ENCODE results near the gene IRF8.
A peak's percentile ranks its signal among the peaks of the same experiment; 100 is the strongest.

The IRF8 gene

DNA sequence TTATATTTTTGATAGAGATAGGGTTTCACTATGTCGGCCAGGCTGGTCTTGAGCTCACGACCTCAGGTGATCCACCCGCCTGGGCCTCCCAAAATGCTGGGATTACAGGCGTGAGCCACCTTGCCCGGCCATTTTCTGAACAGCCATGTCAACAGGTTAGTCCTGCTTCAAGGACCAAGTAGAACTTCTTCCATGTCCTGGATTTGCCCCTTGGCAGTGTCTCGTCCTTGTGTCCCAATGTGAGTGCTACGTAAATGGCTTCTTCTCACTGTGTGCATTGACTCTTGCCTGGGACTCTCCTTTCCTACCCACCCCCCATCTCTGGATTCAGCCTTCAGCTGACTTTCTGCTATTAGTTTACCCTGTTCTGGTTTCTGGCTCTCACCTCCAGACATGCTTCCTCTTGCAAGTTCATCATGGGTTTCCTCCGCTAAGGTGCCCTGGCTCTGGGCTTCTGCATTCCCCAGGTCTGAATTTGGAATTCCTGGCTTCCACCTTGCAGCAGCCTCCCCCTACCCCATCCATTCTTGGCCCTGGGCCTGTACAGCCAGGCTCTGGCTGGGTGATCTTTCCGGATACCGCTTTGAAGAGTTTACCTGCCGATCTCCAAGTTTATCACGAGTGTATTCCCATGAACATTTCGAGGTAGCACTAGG, 14.0 kb upstream of the IRF8 start:
- Histone ChIP-seq H3K36me3 (ENCODE audit: control insufficient read depth, insufficient read depth, low read length) (no peaks in the 10 kb centered on the region), H3K4me3 (ENCODE audit: low read length) (no peak overlapping the region), H3K27me3 (ENCODE audit: control insufficient read depth, insufficient read depth, low read length) (peaks cover 42% of the 10 kb centered on the region), H3K4me1 (ENCODE audit: control insufficient read depth, insufficient read depth, low read length) (no peaks in the 10 kb centered on the region), H3K9me3 (ENCODE audit: control insufficient read depth, low read length) (no peaks in the 10 kb centered on the region), H3K9ac (ENCODE audit: low read length) (no peak overlapping the region)

DNA sequence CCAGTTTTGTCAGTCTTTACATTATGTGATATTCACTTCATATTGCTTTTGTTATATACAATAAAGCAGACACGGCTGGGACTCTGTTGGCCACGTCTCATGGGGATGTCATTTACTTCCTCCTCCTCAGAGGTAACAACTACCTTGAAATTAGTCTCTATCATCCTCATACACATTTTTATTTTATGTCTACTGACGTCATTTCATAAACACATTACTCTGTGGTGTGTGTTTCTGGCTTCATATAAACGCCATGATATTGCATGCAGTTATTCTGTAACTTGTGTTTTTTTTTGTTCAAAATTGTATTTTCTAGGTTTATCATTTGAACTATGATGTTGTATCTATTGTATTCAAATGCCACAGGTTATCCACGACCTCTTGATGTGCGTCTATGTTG, 13.4 kb upstream of the IRF8 start:
- H3K4me3 ChIP-seq (ENCODE audit: low read length): no peak overlapping the region
- H3K36me3 ChIP-seq (ENCODE audit: control insufficient read depth, insufficient read depth, low read length): no peaks in the 10 kb centered on the region
- no peaks in the 10 kb centered on the region for H3K4me1 ChIP-seq (ENCODE audit: control insufficient read depth, insufficient read depth, low read length)
- no peak overlapping the region for H3K9ac ChIP-seq (ENCODE audit: low read length)
- no peaks in the 10 kb centered on the region for H3K9me3 ChIP-seq (ENCODE audit: control insufficient read depth, low read length)
- H3K27me3 ChIP-seq (ENCODE audit: control insufficient read depth, insufficient read depth, low read length): peaks cover 42% of the 10 kb centered on the region

DNA sequence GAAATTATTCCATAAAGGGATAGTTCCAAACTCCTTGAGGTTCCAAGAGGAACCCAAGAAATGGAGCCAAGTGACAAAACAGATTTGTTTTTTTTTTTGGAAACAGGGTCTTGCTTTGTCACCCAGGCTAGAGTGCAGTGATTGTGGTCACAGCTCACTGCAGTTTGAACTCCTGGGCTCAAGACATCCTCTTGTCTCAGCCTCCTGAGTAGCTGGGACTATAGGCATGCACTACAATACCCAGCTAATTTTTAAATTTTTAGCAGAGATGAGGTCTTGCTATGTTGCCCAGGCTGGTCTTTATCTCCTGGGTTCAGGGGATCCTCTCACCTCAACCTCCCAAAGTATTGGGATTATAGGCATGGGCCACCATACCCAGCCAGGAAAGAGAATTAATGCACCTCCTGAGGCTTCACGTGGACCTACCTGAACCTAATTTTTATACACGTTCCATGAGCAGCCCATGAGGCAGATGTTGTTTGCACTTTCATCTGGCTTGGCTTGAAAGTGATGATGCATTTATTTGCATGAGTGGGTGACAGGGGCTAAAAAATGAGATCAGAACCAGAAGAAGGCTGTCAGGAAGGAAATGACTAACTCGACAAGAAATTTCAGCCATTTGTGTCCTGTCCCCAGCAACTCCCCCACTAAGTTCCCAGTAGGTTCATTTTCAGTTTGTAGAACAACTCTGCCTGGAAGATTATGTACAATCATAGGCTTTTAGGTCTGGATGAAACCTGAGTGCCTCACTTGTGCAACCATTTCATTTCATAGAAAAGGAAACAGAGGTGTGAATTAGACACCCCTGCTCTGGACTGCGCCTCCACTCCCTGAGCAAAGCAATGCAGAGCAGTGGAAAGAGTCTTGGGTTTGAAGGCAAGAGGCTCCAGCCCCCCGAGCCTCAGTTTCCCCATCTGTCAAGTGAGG, 10.3 kb upstream of the IRF8 start:
- peaks cover 40% of the 10 kb centered on the region for H3K27me3 ChIP-seq (ENCODE audit: control insufficient read depth, insufficient read depth, low read length)
- no peaks in the 10 kb centered on the region for H3K9me3 ChIP-seq (ENCODE audit: control insufficient read depth, low read length)
- H3K36me3 ChIP-seq (ENCODE audit: control insufficient read depth, insufficient read depth, low read length): no peaks in the 10 kb centered on the region
- H3K9ac ChIP-seq (ENCODE audit: low read length): no peak overlapping the region
- no peak overlapping the region for H3K4me3 ChIP-seq (ENCODE audit: low read length)
- peaks cover 16% of the 10 kb centered on the region for H3K4me1 ChIP-seq (ENCODE audit: control insufficient read depth, insufficient read depth, low read length)

DNA sequence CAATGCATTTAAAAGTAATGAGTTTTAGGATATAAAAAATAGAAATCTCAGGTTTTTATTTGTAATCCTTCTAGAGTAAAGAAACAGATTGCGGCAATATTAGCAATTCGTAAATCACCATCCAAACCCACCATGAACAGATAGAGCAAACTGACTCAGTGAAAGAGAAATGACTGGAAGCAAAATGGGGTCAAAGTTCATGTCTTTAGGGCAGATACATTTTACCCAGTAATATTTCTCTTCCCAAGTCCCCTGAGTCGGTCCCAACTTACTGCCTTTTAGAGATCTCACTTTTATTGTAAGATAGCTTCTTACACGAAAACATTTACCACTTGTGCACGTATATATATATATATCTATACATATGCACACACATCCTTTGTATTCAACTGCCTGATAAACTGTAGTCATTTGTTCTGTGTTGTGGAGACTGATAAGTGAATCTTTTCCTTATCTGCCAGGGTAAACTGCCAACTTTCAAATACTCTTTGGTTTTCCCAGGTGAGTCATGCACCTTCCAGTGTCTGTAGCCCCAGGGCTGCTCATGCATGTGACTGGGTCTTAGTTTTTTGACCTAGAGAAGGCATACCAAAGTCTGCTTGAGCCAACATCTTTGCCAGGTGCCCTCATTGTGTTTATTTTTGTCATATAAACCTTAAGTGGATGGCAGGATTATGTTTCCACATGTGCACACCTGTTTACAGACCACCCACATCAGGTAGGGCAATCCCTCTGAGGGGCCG, 7.8 kb upstream of the IRF8 start:
- Histone ChIP-seq H3K36me3 (ENCODE audit: control insufficient read depth, insufficient read depth, low read length) (no peaks in the 10 kb centered on the region), H3K9ac (ENCODE audit: low read length) (no peak overlapping the region), H3K9me3 (ENCODE audit: control insufficient read depth, low read length) (no peaks in the 10 kb centered on the region), H3K27me3 (ENCODE audit: control insufficient read depth, insufficient read depth, low read length) (peaks cover 23% of the 10 kb centered on the region), H3K4me3 (ENCODE audit: low read length) (no peak overlapping the region), H3K4me1 (ENCODE audit: control insufficient read depth, insufficient read depth, low read length) (peaks cover 16% of the 10 kb centered on the region)

DNA sequence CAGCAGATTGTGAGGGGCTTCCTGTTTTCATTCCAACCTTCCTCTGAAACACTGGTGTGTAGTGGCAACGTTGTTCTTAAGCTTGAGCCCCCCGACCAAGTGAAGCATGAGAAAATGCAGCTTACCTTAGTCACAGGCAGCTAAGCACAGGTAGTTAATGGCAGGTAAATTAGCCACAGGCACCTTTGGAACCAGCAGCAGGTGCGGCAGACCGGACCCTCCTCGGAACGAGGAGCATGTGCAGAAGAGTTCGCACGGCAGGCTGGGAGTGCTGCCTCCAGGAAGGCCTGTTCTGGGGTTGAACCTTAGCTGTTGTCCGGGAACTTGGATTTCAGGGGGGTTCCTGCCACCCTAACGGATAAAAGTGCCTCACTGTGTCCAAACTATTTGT, 7.2 kb upstream of the IRF8 start:
- no peak overlapping the region for H3K9ac ChIP-seq (ENCODE audit: low read length)
- no peak overlapping the region for H3K4me3 ChIP-seq (ENCODE audit: low read length)
- peaks cover 23% of the 10 kb centered on the region for H3K27me3 ChIP-seq (ENCODE audit: control insufficient read depth, insufficient read depth, low read length)
- no peaks in the 10 kb centered on the region for H3K9me3 ChIP-seq (ENCODE audit: control insufficient read depth, low read length)
- peaks cover 16% of the 10 kb centered on the region for H3K4me1 ChIP-seq (ENCODE audit: control insufficient read depth, insufficient read depth, low read length)
- H3K36me3 ChIP-seq (ENCODE audit: control insufficient read depth, insufficient read depth, low read length): no peaks in the 10 kb centered on the region

DNA sequence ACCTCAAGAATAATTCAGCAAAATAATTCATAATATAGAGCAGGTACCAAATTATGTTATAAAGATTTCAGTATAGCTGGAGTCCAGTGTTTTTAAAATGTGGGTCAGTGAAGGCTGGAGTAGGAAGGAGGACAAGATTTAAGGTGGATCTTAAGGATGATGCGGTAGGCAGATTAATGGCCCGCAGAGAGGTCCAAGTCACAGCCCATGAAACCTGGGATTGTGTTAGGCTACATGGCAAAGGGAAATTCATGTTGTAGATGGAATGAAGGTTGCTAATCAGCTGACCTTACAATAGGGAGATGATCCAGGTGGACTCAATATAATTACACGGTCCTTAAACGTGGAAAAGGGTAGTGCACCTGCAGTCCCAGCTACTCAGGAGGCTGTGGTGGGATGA, 6.2 kb upstream of the IRF8 start:
- Histone ChIP-seq H3K9ac (ENCODE audit: low read length) (no peak overlapping the region), H3K36me3 (ENCODE audit: control insufficient read depth, insufficient read depth, low read length) (no peaks in the 10 kb centered on the region), H3K27me3 (ENCODE audit: control insufficient read depth, insufficient read depth, low read length) (peaks cover 20% of the 10 kb centered on the region), H3K9me3 (ENCODE audit: control insufficient read depth, low read length) (no peaks in the 10 kb centered on the region), H3K4me1 (ENCODE audit: control insufficient read depth, insufficient read depth, low read length) (peaks cover 16% of the 10 kb centered on the region), H3K4me3 (ENCODE audit: low read length) (no peak overlapping the region)

DNA sequence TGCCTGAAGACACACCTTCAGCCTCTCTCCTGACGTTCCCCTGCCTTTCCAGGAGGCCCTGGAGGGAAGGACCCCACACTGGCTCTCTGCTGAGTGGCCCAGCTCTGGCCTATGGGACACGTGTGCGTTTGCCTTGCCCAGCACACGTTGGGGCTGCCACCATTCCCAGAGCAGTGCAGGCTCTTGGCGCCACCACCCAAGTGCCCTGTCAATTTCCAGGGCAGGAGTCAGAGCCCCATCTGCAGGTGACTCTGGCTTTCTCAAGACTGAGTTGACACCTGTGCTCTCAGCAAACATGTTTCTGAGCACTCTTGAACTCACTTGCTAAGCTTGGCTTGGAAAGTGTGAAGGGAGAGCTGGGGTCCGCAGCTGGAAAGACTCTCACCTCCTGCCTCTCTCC, 4.7 kb upstream of the IRF8 start:
- H3K9ac ChIP-seq (ENCODE audit: low read length): no peak overlapping the region
- no peaks in the 10 kb centered on the region for H3K36me3 ChIP-seq (ENCODE audit: control insufficient read depth, insufficient read depth, low read length)
- H3K9me3 ChIP-seq (ENCODE audit: control insufficient read depth, low read length): no peaks in the 10 kb centered on the region
- H3K4me1 ChIP-seq (ENCODE audit: control insufficient read depth, insufficient read depth, low read length): peaks cover 20% of the 10 kb centered on the region
- no peak overlapping the region for H3K4me3 ChIP-seq (ENCODE audit: low read length)
- peaks cover 22% of the 10 kb centered on the region for H3K27me3 ChIP-seq (ENCODE audit: control insufficient read depth, insufficient read depth, low read length)

DNA sequence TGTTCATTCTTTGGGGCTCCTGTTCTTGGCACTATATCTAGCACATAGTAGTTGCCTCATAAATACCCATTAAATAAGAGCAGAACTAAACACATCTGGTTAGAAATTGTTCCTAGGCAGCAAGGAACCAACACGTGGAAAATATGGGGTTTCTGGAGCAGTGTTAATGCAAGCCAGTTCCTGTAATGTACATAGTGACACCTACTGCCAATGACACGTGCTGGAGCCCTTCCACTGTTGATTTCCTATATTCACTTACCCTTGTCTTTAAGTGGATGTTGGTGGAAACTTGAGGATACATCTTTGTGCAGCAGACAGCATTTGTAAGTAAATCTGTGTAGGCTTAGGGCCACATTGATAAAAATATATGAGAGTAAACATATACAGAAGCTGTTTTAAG, 1.6 kb upstream of the IRF8 start:
- Histone ChIP-seq H3K9ac (ENCODE audit: low read length) (no peak overlapping the region), H3K9me3 (ENCODE audit: control insufficient read depth, low read length) (no peaks in the 10 kb centered on the region), H3K27me3 (ENCODE audit: control insufficient read depth, insufficient read depth, low read length) (peaks cover 25% of the 10 kb centered on the region), H3K36me3 (ENCODE audit: control insufficient read depth, insufficient read depth, low read length) (no peaks in the 10 kb centered on the region), H3K4me1 (ENCODE audit: control insufficient read depth, insufficient read depth, low read length) (peaks cover 30% of the 10 kb centered on the region), H3K4me3 (ENCODE audit: low read length) (no peak overlapping the region)

DNA sequence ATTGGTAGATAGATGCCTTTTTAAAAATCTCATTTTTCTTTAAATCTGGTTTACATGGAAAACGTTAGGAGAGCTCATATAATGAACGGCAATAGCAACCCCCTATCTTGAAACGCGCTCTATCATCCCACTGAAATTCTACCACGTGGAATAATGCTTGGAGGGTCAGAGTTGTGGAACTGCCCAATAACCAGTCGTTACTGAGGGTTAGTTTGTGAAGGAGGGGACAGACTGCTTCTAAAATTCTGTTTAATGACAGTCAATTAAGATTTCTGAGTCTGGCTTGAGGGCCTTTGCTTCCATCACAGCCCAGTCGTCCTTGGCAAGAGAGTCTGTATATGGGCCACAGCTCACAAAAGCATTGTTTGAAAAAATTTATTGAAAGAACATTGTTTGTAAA, 482 bp downstream of the IRF8 start:
- H3K27me3 ChIP-seq (ENCODE audit: control insufficient read depth, insufficient read depth, low read length): peaks cover 26% of the 10 kb centered on the region
- peak overlapping the region; percentile 63 for H3K9ac ChIP-seq (ENCODE audit: low read length)
- H3K4me3 ChIP-seq (ENCODE audit: low read length): no peak overlapping the region
- no peaks in the 10 kb centered on the region for H3K9me3 ChIP-seq (ENCODE audit: control insufficient read depth, low read length)
- peaks cover 5% of the 10 kb centered on the region for H3K36me3 ChIP-seq (ENCODE audit: control insufficient read depth, insufficient read depth, low read length)
- H3K4me1 ChIP-seq (ENCODE audit: control insufficient read depth, insufficient read depth, low read length): peaks cover 35% of the 10 kb centered on the region

DNA sequence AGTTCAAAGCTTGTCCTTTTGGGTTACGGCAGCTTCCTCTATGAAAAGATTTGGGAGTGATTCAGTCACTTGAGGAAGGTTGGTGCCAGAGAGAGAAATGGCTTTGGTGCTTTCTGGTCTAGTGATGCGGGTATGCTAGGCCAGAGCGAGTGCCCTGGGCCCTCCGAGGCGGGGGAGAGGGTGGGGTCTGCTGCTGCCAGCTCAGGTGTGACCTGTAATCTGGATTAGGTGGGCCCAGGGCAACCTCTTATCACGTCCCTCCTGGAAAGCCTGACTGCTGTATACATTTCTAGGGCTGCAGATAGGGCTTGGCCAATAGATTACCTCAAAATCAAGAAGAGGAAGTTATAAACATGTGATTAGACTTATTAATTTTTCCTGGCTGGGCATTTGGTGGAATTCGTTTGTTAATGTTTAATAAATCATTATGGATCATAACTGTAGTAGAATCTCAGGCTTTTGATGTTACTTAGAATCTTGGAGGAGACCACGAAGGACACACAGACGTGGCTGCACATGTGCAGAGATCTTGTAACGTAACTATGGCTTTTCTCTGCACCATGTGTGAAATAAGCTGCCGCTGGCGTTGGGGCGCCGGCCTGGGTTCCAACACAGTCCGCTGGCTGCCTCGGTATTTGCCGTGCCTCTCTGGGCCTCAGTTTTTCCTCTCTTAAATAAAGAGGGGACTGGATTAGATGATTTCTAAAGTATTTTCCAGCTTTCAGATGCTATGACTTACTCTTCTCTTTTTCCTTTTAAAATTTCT, 1.2 kb downstream of the IRF8 start:
- Histone ChIP-seq H3K9ac (ENCODE audit: low read length) (peak overlapping the region; percentile 63), H3K4me3 (ENCODE audit: low read length) (no peak overlapping the region), H3K4me1 (ENCODE audit: control insufficient read depth, insufficient read depth, low read length) (peaks cover 35% of the 10 kb centered on the region), H3K36me3 (ENCODE audit: control insufficient read depth, insufficient read depth, low read length) (peaks cover 6% of the 10 kb centered on the region), H3K9me3 (ENCODE audit: control insufficient read depth, low read length) (no peaks in the 10 kb centered on the region), H3K27me3 (ENCODE audit: control insufficient read depth, insufficient read depth, low read length) (peaks cover 26% of the 10 kb centered on the region)

DNA sequence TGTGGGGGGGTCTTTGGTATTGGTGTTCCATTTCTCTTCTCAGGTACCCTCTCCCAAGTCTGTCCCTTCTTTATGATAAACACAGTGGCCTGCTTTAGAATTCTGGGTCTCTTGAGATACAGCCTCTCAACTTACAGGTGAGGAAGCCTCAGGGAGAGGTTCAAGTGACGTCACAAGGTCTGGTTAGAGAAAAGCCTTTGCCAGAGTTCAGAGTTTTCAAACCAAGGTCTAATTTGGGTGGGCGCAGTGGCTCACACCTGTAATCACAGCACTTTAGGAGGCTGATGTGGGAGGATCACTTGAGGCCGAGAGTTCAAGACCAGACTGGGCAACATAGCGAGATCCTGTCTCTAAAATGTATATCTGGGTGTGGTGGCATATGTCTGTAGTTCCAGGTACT, 2.1 kb downstream of the IRF8 start:
- H3K9ac ChIP-seq (ENCODE audit: low read length): no peak overlapping the region
- no peak overlapping the region for H3K4me3 ChIP-seq (ENCODE audit: low read length)
- peaks cover 6% of the 10 kb centered on the region for H3K36me3 ChIP-seq (ENCODE audit: control insufficient read depth, insufficient read depth, low read length)
- no peaks in the 10 kb centered on the region for H3K9me3 ChIP-seq (ENCODE audit: control insufficient read depth, low read length)
- H3K27me3 ChIP-seq (ENCODE audit: control insufficient read depth, insufficient read depth, low read length): peaks cover 26% of the 10 kb centered on the region
- peaks cover 35% of the 10 kb centered on the region for H3K4me1 ChIP-seq (ENCODE audit: control insufficient read depth, insufficient read depth, low read length)
